ENCODE data around the gene HSPA12B.
"Not testable (repeated sequence)": the region's sequence is repeated elsewhere in the genome, so short reads cannot be mapped to it uniquely, and the experiment has no call there.

The HSPA12B gene

DNA sequence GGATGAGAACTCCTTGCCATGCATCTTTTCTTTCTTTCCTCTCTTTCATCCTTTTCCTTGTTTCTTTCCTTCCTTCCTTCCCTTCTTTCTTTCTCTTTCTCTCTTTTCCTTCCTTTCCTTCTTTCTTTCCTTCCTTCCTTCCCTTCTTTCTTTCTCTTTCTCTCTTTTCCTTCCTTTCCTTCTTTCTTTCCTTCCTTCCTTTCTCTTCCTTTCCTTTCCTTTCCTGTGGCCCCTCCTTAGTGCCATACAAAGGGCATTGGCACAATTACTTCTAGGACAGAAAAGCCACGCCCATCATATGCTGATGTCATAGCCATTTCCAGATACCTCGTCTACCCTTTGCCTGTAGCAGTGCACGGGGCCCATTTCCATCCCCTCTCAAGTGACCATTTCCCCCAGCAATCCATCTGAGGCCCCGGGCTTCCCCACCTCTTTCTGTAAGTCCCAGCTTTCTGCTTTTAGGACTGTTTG, 56.2 kb downstream of the HSPA12B start:
- DNase-seq = no peak

DNA sequence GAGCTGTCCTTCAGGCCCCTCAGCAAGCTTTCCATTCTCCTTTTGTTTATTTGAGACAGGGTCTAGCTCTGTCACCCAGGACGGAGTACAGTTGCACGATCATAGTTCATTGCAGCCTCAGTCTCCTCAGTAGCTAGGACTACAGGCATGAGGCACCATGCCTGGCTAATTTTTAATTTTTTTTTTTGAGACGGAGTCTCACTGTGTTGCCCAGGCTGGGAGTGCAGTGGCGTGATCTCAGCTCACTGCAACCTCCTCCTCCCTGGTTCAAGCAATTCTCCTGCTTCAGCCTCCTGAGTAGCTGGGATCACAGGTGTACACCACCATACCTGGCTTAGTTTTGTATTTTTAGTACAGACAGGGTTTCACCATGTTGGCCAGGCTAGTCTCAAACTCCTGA, 56.7 kb downstream of the HSPA12B start:
- DNase-seq = not testable (repeated sequence)

DNA sequence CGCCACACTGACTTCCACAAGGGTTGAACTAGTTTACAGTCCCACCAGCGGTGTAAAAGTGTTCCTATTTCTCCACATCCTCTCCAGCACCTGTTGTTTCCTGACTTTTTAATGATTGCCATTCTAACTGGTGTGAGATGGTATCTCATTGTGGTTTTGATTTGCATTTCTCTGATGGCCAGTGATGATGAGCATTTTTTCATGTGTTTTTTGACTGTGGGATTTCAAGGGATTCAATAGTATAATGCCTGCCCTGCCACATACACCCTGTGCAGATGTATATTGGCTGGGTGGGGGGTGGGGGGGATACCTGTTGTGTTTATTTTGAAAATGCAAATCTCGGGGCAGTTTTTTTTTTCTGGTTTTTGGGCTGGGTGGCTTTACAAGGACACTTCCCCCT, 61.7 kb downstream of the HSPA12B start:
- not testable (repeated sequence) for DNase-seq

DNA sequence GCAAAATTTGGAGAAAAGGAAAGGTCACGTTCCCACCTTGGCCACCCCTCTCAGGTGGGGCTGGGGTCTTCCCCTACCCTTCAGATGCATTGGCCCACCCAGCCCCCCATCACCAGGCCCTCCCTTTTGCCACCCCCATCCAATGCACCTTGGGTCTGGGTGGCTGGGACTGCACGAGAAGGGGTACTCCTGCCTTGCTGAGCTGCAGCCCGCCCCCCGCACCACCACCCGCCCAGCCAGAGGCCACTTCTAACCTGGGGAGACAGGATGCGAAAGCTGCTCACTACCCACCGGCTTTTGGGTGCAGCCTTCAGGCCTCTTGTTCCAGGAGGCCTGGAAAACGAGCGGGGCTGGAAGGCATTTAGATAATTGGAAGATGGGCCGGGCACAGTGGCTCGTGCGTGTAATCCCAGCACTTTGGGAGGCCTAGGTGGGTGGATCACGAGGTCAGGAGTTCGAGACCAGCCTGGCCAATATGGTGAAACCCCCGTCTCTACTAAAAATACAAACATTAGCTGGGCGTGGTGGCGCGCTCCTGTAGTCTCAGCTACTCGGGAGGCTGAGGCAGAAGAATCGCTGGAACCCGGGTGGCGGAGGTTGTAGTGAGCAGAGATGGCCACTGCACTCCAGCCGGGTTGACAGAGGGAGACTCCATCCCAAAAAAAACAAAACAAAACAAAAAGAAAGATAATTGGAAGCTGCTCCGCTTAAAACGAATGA, 62.4 kb downstream of the HSPA12B start:
- DNase-seq = no peak

DNA sequence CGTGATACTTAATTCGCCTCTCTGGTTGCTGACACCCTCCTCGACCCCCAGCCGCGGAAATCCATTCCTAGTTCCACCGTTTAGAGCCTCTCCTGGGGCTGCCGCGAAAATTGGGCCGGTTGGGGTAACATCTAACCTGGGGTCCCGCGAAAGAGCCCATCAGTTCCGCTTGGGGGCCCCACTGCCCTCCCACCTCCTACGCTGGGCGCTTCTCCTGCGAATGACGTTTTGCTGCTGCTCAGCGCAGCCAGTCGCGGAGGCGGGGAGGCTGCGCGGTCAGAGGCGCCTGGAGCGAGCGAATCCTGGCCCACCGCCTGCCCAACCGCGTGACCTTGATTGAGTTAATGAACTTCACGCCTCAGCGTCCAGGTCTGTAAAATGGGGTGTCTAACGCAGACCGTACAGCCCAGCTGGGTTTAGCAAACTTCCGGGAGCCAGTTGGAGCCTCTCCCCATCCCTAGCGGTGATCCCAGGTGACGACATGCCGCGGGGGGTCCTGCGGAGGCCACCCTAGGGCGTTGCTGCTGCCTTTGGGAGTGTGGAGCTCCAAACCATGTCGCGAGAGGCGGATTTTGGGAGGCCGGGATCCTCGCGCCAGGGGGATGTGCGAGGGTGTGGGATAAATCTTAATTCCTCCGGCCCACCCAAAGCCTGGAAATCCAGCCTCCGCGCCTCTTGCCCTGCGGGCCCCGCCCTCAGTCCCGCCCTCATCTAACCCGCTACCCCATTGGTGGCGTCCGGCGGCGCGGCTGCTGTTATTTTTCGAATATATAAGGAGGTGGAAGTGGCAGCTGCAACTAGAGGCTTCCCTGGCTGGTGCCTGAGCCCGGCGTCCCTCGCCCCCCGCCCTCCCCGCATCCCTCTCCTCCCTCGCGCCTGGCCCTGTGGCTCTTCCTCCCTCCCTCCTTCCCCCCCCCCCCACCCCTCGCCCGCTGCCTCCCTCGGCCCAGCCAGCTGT, 63.3 kb downstream of the HSPA12B start, which contains the start of gene CDC25B:
Gene CDC25B, plus strand, starts transcription at position 800 of the 958 bp plus-strand sequence. CDS start 222 bp downstream, outside the sequence.
- peak; percentile 74 to 89 (median 82) for DNase-seq

DNA sequence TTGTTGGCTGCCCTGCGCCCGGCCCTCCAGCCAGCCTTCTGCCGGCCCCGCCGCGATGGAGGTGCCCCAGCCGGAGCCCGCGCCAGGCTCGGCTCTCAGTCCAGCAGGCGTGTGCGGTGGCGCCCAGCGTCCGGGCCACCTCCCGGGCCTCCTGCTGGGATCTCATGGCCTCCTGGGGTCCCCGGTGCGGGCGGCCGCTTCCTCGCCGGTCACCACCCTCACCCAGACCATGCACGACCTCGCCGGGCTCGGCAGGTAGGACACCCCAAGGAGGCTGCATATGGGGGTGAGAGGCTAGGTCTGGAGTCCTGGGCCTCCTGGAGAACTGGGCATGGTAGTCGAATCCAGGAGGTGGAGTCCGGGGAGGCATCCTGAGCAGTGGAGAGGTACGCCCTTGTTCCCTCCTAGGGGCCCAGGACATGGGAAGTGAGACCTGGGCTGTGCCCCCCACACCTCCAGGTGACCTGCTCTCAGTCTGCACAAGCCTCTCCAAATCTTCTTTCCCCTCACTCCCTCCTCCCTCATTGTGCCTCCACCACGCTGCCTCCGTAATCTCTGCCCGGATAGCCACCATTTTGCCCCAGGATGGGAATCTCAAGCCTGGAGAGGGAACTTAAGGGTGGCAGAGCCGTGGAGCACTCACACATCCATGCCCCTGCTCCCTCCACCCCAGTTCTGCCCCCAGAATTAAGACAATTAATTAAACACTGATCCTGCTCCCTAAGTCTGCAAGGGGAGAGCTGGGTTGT, 64.2 kb downstream of the HSPA12B start:
- DNase-seq = peak in 1 of 6 experiments; percentile 8

DNA sequence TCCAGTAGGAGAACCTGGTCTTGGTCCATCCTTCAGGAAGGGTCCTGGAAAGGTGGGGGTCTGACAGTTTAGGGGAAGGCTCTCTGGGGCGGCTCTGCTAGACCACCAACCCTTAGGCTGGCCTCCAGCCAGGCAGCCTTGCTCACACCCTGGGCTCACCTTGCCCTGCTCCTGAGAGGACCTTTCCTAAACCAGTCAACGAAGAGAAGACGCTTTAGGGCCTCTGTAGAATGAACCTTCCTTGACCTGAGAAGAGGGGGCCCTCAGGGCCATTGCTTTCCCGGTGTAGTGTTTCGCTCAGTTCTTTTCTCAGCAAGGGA, 64.7 kb downstream of the HSPA12B start:
- DNase-seq = no peak

DNA sequence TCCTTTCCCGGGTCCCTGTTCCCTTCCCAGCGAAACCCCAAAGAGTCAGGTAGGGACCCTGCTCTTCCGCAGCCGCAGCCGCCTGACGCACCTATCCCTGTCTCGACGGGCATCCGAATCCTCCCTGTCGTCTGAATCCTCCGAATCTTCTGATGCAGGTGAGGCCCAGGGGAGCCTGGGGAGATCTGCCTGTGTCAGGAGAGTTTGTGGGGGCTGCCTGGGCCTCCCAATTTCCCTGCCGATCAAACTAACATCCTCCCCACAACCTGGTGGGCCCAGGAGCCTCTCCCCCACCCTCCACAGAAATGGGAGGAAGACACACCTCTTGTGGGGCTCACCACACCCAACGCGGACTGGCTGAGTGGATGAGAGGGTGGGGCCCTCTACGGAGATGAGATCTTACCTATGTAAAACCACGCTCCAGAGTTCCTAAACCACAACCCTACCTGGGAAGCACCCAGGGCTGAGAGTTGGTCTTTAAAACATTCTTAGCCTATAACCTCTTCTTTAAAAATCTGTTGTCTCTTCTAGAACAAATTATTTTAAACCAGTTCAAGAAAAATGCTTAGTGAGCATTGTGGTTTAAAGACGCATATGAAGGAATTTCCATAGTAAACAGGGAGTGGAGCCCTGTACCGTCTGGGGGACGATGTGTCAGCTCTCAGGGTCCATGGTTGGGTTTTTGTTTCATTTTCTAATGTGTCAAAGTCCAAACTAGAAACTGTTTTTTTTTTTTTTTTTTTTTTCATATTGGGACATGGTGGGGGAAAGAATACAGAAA, 65.3 kb downstream of the HSPA12B start:
- DNase-seq = peak in 3 of 6 experiments; percentile 17 to 23 (median 22)

DNA sequence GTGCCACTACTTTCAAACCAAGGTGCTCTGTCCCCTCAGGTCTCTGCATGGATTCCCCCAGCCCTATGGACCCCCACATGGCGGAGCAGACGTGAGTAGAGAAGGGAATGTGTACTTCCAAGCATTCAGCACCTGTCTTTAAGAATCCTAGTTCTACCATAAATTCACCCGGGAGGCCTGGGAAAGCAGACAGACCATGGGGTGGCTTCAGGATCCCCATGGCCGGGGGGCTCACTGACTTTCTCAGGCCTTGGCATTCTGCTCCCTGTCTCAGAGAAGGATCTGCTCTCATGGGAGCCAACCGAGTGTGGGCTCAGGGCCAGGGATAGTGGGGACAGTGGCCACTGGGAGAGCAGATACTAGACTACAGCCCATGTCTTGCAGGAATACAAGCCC, 65.9 kb downstream of the HSPA12B start:
- DNase-seq = no peak

DNA sequence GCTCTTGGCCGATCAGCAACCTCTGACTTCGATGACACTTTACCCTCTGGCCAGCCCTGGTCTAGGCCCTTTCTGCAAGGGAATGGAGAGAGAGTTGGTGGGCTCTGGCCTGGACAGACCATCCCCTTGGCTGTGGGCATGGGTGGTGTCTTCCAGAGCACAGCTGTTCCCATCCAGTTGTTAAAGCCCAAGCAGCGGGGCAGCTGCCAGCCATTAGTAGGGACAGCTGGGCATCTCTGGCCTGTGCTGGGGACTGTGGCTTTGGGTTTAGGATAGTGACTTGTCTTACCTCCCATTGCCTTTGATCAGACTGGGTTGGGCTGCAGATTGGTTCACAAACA, 66.4 kb downstream of the HSPA12B start:
- no peak for DNase-seq

DNA sequence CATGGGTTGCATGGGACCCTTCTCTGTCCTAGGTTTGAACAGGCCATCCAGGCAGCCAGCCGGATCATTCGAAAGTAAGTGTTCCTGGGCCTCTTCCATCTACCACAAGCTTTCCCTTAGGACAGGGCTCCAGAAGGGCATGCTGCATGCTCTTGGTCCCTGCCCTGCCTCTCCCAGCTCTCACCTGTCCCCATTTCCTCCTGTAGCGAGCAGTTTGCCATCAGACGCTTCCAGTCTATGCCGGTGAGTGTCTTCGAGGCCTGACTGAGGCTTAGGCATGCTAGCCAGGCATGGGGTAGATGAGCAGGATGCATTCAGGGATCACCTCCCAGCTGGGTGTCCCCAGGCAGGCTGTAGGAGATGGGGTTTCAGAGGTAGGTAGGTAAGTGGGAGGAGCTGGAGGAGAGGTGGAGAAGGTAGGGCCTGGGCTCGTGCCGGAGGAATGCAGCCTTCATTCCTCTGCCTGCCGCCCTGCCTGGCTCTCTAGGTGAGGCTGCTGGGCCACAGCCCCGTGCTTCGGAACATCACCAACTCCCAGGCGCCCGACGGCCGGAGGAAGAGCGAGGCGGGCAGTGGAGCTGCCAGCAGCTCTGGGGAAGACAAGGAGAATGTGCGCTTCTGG, 67.9 kb downstream of the HSPA12B start:
- DNase-seq = no peak

DNA sequence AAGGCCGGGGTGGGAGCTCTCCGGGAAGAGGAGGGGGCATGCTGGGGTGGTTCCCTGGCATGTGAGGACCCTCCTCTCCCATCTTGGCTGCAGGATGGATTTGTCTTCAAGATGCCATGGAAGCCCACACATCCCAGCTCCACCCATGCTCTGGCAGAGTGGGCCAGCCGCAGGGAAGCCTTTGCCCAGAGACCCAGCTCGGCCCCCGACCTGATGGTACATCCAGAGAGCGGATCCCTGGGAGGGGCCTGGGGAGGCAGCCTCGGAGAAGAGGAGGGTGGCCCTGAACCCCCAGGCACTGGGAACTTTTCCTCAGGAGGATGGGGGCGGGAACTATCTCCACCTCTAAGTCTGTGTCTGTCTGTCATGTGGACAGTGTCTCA, 68.4 kb downstream of the HSPA12B start:
- no peak for DNase-seq

DNA sequence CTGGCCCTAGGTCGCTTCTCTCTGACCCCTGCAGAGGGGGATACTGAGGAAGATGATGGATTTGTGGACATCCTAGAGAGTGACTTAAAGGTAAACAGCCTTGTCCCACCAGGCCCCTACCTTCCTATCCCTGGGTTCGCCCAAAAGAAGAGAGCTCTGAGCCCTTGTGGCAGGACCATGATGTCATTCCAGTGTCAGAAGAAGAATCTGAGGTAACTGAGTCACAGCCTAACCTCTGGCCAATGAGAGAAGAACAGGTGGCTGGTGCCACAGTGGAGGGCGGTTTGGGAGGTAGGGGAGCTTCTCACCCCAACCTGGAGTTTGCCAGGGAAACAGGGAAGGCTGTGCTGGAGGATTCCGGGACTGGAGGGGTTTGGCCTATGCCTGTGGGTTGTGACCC, 68.8 kb downstream of the HSPA12B start:
- no peak for DNase-seq

DNA sequence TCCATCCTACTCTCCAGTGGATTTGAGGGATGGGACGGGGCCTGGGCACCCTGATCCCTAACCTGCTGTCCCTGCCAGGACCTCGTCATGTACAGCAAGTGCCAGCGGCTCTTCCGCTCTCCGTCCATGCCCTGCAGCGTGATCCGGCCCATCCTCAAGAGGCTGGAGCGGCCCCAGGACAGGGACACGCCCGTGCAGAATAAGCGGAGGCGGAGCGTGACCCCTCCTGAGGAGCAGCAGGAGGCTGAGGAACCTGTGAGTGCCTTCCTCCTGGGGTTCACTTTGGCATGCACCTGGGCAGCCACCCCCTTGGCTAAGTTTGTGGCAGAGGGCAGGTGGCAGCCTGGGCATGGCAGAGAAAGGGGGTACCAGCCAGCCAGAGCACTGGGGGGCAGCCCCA, 69.4 kb downstream of the HSPA12B start:
- no peak for DNase-seq

All from stimulated activated naive CD4-positive, alpha-beta T cell (primary cell).